Uterine smooth muscle cell (primary cell): ENCODE results near the gene GGTA1. TPM values are rescaled to one million over a fixed set of nuclear protein-coding genes. Genes with fewer than 3 reads are reported as not detected.

ENCODE experiments used
- total RNA-seq: library from RNA; depleted of rRNA; stranded (reverse); fragments of >200 nt; gene quantifications from 2 replicates; pipeline ENCODE4 v1.2.3, GENCODE V29; 2014

The GGTA1 gene
- under 0.01 TPM in 1 of 2 replicates, not detected in the other for total RNA-seq

GRCh38 chr9:121499427-121500164, at the start of gene GGTA1:
GGTA1 (minus strand) TSS chr9:121499844; CDS start chr9:121467922, 31,922 bp downstream.

Other genes with a start within 250 kb of the GGTA1 start
- gene GSN, start 231.7 kb downstream of the GGTA1 start, total RNA-seq: 308 and 530 TPM in 2 replicates
- gene STOM, start 129.6 kb downstream of the GGTA1 start, total RNA-seq: 62.5 and 118 TPM in 2 replicates
- 7.5 and 14.4 TPM in 2 replicates for gene DAB2IP, start 151.8 kb upstream of the GGTA1 start, total RNA-seq